Nucleus accumbens (tissue), 56 donors: Measurements from ENCODE around the gene SUPV3L1.
"Not testable (repeated sequence)": the region's sequence is repeated elsewhere in the genome, so short reads cannot be mapped to it uniquely, and the experiment has no call there.

ENCODE experiments used
- DNase-seq, 56 donors: peaks; one replicate each; lab custom pipeline; 2025; lab: John Stamatoyannopoulos, UW

Gene SUPV3L1

DNA sequence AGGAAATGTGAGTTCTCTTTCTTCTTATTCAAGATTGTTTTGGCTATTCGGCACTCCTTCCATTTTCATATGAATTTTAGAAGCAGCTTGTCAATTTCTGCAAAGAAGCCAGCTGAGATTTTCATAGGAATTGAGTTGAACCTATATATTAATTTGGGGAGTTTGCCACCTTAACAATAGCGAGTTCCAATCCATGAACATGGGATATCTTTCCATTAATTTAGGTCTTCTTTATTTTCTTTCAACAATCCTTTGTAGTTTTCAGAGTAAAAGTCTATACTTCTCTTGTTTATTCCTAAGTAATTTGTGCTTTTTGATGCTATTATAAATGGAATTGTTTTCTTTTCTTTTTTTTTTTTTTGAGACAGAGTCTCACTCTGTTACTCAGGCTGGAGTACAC is 71.4 kb downstream of the SUPV3L1 start:
- not testable (repeated sequence) for DNase-seq

DNA sequence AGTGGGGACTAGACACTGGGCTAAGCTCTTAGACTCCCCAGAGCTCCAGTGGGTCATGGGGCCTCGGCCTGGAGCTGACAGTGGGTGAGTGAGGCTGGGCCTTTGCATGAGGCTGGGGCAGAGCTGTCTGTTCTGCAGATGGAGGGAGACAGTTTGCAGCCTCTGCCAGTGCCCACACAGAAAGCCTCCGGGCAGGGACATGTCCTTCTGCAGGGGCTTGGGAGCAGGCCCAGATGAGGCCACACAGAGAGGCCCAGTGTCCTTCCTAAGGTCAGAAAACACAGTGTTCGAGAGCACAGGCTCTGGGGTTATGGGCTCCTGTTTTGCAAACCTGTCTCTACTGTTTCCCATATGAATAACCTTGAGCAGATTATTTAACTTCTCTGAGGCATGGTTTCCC is 73.1 kb downstream of the SUPV3L1 start:
- no peak for DNase-seq

DNA sequence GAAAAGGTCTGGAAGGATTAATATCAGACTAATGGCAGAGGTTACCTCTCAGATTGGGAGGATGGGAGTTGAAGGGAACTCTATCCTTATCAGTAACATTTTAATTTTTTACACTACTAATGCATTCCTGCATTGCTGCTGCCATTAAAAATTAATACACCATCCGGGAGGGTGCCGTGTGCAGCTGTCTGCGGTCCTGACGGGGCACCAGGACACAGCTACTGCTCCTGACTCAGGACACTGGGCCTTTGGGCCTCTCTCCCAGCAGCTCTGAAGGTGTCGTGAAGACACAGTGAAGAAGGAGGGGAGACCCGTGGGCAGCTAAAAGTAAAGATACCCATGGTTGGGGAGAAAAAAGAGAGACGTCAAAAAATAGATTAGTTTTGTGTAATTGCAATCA is 74.8 kb downstream of the SUPV3L1 start:
- no peak for DNase-seq
